Measurements from ENCODE around the gene PAGR1. TPM values are rescaled to one million over a fixed set of nuclear protein-coding genes. Genes with fewer than 3 reads are reported as not detected.

Gene PAGR1
- total RNA-seq, 4 donors from 2014 or later, result 13.5 to 23.6 (median 19.2) TPM

DNA sequence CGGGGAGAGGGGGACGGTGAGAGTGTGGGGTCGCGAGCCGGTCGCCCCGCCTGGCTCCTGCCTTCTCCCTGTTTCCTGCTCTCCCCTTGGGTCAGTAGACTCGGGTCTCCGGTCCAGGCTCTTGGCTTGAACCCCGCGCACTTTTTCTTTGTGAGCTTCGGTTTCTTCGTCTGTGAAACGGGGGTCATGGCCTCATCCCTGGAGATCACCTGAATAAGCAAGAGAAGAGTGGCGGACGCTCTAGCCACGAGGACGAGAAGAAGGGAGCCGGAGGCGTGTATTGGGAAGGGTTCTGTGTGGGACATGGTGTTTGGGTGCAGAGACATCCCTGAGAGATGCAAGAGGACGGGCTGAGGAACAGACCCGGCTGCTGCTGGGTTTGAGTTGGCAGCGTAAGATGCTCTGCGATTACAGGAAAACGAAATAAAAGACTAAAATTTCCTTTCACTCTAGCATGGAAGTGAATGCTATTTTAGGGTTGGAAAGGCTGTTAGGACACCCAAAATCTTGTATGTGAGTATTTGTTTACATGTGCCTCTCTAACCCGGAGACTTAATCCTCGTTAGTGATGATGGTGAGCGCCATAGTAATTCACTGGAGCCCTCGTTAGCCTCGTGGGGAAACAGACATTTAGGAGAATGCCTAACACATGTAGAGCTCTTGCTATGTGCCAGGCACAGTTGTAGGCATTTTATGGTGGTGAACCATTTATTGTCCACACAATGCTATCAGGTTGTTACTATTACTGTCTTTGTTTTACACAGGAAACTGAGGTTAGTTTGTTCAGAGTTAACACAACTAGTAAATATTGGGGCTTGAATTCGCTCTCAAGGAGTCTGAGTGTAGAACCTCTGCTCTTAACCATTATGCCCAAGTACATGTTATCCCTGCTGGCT is 24.8 kb upstream of the PAGR1 start:
- no peak for TF ChIP-seq CTCF (IDR thresholded peaks at IDR 0.05; ENCODE audit: low read depth)

GRCh38 chr16:29791845-29792807 is 23.8 kb upstream of the PAGR1 start:
- no peak for TF ChIP-seq CTCF (IDR thresholded peaks at IDR 0.05; ENCODE audit: low read depth)

GRCh38 chr16:29794231-29794710 is 21.7 kb upstream of the PAGR1 start:
- no peak for TF ChIP-seq CTCF (IDR thresholded peaks at IDR 0.05; ENCODE audit: low read depth)

DNA sequence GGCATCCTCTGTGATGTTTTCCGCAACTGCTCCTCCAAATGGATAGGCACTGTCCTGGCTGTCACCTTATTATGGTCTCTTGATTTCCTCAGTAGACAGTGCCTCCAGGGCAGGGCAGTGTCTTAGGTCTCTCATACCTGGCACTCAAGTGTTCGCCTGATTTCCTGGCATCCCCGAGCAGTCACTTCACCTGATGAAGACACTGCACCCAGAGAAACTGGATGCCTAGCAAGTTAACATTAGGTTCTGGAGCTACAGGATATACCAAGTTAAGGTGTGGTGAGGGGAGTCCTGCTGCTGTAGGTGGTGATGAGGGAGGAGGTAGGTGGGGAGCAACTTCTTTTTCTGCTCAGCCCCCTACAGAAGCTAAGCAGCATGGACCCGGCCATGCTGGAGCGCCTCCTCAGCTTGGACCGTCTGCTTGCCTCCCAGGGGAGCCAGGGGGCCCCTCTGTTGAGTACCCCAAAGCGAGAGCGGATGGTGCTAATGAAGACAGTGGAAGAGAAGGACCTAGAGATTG is 13.5 kb upstream of the PAGR1 start:
- no peak for TF ChIP-seq CTCF (IDR thresholded peaks at IDR 0.05; ENCODE audit: low read depth)

GRCh38 chr16:29804020-29804419 is 11.9 kb upstream of the PAGR1 start:
- no peak for TF ChIP-seq CTCF (IDR thresholded peaks at IDR 0.05; ENCODE audit: low read depth)

GRCh38 chr16:29804455-29805231 is 11.3 kb upstream of the PAGR1 start:
- TF ChIP-seq CTCF (IDR thresholded peaks at IDR 0.05; ENCODE audit: low read depth), result no peak

Measured in subcutaneous adipose tissue (tissue), 4 donors.